Measurements from ENCODE around the gene BACH2.

DNA sequence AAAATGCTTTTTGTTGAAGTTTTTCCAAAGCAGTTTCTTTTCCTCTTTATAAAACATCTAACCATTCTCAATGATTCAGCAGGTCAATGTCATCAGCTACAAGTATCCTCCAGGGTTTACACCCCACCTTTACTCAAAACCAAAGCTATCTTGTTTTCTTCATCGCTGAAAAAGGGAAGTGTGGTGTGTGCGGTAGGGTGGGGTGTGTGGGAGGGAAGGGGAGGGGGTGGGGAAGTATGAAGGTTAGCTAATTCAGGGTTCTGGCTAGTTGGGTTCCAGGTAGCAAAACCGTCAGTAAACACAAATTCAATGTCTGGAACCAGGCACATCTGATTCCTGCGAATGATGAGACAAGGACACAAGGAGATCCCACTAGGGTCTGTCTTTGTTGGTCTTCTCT lies 212.8 kb downstream of the BACH2 start:
- TF ChIP-seq, protein P1, sequence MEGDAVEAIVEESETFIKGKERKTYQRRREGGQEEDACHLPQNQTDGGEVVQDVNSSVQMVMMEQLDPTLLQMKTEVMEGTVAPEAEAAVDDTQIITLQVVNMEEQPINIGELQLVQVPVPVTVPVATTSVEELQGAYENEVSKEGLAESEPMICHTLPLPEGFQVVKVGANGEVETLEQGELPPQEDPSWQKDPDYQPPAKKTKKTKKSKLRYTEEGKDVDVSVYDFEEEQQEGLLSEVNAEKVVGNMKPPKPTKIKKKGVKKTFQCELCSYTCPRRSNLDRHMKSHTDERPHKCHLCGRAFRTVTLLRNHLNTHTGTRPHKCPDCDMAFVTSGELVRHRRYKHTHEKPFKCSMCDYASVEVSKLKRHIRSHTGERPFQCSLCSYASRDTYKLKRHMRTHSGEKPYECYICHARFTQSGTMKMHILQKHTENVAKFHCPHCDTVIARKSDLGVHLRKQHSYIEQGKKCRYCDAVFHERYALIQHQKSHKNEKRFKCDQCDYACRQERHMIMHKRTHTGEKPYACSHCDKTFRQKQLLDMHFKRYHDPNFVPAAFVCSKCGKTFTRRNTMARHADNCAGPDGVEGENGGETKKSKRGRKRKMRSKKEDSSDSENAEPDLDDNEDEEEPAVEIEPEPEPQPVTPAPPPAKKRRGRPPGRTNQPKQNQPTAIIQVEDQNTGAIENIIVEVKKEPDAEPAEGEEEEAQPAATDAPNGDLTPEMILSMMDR (IDR thresholded peaks at IDR 0.05), result no peak
- no peak for TF ChIP-seq POLR2AphosphoS5 (IDR thresholded peaks at IDR 0.05)
- no peak for TF ChIP-seq POLR2A (IDR thresholded peaks at IDR 0.05)
